DND-41 (cell line): ENCODE measurements around the gene PRF1.

ENCODE experiments used
- EZH2 ChIP-seq: IDR thresholded peaks from 3 replicates; pipeline ENCODE4 v1.6.1; 2012; ENCODE audit warnings: borderline replicate concordance, low read depth, mild to moderate bottlenecking, moderate library complexity, low read length, inconsistent platforms; ENCODE audit not compliant: severe bottlenecking
- TF ChIP-seq, protein P1 (sequence below): IDR thresholded peaks from 2 replicates; pipeline ENCODE4 v1.5.1; 2012; ENCODE audit warnings: borderline replicate concordance, low read length, moderate library complexity, mild to moderate bottlenecking; ENCODE audit not compliant: poor library complexity, severe bottlenecking; ENCODE audit errors: extremely low read depth

DNA sequence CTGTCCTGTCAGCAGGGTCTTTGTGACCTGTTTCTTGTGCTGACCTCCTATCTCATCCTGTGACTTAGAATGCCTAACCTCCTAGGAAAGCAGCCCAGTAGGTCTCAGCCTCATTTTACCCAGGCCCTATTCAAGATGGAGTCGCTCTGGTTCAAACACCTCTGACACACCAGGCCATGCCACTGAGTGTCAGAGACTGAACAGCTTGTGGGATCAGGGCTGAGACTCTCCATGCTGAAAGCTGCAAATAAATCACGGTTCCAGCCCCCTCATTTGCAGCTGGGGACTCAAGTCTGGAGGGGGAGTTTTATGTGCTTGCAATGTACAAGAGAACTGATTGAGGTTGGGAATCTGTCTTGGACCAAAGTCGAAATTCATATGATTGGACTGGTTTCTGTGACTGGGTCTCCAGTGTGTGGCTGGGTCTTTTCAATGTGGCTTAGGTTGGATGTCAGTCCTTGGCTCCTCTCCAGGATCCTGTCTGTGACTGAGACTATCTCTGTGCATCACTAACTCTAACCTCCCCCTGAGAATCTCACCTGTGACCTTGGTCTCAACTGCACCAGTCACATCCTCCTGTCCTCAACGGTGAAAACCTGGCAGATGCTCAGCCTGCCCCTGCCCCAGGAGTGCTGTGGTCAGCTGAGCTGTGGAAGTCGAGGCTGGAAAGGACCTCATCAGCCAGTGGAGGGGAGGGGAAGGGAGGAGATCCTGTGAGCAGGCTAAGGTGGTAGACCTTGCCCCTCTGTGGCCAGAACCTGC lies 11.7 kb downstream of the PRF1 start:
- TF ChIP-seq, protein P1, sequence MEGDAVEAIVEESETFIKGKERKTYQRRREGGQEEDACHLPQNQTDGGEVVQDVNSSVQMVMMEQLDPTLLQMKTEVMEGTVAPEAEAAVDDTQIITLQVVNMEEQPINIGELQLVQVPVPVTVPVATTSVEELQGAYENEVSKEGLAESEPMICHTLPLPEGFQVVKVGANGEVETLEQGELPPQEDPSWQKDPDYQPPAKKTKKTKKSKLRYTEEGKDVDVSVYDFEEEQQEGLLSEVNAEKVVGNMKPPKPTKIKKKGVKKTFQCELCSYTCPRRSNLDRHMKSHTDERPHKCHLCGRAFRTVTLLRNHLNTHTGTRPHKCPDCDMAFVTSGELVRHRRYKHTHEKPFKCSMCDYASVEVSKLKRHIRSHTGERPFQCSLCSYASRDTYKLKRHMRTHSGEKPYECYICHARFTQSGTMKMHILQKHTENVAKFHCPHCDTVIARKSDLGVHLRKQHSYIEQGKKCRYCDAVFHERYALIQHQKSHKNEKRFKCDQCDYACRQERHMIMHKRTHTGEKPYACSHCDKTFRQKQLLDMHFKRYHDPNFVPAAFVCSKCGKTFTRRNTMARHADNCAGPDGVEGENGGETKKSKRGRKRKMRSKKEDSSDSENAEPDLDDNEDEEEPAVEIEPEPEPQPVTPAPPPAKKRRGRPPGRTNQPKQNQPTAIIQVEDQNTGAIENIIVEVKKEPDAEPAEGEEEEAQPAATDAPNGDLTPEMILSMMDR: no peak
- no peak for TF ChIP-seq EZH2
